H4 (cell line): Measurements from ENCODE around the gene TTC28. TPM values are rescaled to one million over a fixed set of nuclear protein-coding genes. Genes with fewer than 3 reads are reported as not detected.
"Not testable (repeated sequence)": the region's sequence is repeated elsewhere in the genome, so short reads cannot be mapped to it uniquely, and the experiment has no call there.

Experiments
- DNase-seq: peaks from one replicate; pipeline ENCODE4 v3.0.0-alpha.2; 2015; ENCODE audit warnings: low spot score
- total RNA-seq: library from RNA; depleted of rRNA; stranded (reverse); fragments of >200 nt; shearing (Covaris generic); gene quantifications from 2 replicates; pipeline ENCODE4 v1.2.3, GENCODE V29; 2014

TTC28 gene
- total RNA-seq, 1 experiment from 2014 or later = 0.23 TPM

DNA sequence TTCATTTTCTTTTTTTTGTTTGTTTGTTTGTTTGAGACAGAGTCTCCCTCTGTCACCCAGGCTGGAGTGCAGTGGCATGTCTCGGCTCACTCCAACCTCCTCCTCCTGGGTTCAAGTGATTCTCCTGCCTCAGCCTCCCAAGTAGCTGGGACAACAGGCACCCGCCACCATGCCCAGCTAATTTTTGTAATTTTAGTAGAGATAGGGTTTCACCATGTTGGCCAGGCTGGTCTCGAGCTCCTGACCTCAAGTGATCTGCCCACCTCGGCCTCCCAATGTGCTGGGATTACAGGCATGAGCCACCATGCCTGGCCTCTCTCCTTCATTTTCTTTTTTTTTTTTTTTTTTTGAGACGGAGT, 118.9 kb downstream of the TTC28 start:
- not testable (repeated sequence) for DNase-seq

DNA sequence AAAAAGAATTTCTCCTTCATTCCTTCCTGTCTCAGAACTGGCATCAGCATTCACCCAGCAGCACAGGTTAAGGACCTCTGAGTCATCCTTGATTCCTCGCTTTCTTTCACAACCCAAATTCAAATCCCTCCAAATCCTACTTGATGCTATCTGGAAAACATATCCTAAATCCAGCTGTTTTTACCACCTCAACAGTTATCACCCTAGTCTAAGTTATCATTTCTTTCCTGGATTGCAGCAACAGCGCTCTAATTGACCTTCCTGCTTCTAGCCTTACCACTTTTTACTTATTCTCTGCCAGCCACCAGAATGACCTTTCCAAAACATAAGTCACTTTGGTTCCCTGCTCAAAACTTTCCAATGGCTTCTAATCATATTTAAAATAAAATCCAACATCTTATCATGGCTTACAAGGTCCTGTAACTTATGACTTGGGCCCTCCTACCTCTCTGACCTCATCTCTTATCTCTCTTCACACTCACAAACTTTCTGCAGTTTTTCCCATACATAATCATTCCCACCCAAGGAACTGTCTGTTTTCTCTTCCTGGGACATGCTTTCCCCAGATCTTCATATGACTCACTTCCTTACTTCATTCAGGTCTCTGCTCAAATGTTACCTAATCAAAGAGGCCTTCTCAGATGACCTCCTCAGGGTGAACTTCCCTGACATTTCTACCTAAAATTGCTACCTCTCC, 119.4 kb downstream of the TTC28 start:
- DNase-seq = peak; percentile 7

DNA sequence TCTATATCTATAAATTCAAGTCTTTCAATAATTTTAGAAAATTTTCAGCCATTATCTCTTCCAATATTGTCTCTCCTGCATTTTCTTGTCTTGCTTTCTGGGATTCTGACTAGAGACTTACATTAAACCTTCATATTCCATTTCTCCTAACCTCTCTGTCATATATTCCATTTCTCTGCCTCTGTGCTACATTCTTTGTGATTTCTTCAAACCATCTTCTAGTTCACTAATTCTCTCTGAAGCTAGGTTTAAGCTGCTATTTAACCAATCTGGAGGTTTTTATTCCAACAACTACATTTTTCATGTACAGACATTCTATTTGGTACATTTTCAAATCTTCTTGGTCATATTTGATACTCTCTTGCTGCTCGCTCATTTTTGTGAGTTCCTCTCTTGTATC, 122.5 kb downstream of the TTC28 start:
- DNase-seq = no peak

DNA sequence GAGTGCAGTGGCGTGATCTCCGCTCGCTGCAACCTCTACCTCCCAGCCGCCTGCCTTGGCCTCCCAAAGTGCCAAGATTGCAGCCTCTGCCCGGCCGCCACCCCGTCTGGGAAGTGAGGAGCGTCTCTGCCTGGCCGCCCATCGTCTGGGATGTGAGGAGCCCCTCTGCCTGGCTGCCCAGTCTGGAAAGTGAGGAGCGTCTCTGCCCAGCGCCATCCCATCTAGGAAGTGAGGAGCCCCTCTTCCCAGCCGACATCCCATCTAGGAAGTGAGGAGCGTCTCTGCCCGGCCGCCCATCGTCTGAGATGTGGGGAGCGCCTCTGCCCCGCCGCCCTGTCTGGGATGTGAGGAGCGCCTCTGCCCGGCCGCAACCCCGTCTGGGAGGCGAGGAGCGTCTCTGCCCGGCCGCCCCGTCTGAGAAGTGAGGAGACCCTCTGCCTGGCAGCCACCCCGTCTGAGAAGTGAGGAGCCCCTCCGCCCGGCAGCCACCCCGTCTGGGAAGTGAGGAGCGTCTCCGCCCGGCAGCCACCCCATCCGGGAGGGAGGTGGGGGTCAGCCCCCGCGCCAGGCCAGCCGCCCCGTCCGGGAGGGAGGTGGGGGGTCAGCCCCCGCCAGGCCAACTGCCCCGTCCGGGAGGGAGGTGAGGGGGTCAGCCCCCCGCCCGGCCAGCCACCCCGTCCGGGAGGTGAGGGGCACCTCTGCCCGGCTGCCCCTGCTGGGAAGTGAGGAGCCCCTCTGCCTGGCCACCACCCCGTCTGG, 126.4 kb downstream of the TTC28 start:
- DNase-seq = not testable (repeated sequence)

DNA sequence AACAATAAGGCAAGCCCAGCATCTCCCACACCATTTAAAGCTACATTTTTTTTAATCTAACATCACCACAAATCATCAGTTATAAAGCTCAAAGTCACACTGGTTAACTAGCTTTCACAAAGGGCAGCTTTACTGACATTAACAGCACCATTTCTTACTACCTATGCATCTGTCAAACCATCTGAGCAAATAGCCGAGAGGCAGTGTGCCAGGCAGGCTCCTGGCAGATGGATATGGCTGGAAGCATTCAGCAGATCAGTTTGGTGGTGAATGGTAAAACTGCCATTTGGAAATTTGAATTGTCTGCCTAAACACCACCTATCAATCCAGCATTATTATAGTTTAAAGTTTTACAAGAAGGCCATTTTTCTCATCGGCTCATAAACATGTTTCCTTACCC, 131.2 kb downstream of the TTC28 start:
- DNase-seq = no peak

DNA sequence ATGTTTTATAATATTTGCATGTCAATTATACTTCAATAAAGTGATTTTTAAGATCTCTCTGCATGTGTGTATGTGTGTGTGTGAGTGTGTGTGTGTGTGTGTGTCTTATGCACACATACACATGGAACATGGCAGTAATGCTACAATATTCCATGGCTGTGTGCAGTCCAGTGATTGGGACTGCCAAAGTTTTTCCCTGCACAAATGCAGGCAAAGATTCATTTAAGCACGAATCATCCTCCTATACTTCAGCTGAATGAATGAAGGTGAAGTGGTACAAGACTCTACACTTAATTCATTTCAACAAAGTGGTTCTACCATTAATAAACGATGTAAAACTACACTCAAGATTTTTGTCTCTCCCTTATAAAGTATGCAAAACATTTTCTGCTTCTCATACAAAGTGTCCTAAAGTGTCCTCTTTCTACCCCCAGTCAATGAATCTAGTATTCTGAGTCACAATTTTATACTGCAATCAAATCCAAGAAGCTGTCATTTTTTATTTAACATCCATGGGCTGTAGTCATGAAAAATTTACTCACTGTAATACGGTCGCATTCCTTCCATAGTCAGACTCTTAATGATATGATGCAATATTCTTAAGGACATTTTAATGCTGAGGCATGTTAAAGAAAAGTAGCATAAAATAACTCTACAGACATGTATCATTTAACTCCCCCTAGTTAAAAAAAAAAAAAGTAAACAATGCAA, 132.4 kb downstream of the TTC28 start:
- DNase-seq = no peak

DNA sequence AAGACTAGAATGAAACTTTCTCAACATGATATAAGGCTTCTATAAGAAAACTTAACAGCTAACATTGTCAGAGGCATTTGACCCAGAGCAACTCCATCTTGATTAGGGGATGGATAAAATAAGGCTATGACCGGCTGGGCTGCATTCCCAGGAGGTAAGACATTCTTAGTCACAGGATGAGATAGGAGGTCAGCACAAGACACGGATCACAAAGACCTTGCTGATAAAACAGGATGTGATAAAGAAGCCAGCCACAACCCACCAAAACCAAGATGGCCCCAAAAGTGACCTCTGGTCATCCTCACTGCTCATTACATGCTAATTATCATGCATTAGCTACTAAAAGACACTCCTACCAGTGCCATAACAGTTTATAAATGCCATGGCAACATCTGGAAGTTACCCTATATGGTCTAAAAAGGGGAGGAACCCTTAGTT, 135.2 kb downstream of the TTC28 start:
- no peak for DNase-seq

DNA sequence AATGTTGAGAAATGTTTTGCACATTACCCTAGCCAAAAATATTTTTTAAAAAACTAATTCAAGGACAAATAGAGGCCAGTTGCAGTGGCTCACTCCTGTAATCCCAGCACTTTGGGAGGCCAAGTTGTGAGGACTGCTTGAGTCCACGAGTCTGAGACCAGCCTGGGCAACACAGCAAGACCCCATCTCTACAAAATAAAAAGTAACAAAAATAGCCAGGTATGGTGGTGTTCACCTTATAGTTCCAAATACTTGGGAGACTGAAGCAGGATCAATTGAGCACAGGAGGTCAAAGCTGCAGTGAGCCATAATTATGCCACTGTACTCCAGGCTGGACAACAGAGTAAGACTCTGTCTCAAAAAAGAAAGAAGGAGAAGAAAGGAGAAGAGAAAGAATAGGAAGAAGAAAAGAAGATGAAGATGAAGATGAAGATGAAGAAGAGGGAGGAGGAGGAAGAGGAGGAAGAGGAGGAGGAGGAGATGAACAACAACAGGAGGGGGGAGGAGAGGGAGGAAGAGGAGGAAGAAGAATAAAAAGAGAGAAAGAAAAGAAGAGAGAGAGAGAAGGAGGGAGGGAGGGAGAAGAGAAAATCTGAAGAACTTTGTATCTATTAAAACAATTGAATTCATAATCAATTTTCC, 136.5 kb downstream of the TTC28 start:
- no peak for DNase-seq

DNA sequence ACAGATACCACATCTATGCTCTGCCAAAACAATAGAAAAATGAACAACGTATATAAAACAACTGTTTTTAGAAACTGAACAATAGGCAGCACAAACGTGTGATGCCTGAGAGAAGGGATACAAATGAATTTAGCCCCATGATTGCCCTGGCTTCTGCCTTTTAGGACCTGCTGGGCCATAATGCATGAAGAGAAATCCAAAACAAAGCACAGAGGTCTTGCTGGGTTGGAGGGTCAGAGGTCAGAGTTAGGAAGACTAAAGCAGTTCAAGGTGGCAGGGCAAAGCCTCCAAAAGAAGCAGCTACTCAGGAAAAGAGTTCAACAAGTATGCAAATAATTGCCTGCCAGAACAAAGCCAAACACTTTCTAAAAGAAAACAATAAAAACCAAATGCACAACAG, 138.5 kb downstream of the TTC28 start:
- DNase-seq = no peak

DNA sequence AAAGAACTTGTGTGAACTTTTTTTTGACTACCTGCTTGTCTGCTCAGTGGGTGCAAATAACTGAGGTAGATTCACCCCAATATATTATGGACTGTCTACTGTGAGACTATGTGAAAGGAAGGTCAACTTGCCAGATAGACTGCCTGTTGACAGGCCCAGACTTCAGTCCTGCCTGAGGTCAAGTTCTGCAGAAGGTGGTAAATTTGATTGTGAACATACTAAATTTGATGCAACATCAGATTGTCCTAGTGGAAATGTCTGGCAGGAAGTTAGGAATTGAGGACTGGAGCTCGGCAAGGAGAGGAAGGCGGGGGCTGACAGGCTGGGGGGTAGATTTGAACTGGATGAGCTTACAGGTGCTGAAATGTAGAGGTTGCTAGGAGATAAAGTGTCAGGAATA, 140.7 kb downstream of the TTC28 start:
- no peak for DNase-seq

DNA sequence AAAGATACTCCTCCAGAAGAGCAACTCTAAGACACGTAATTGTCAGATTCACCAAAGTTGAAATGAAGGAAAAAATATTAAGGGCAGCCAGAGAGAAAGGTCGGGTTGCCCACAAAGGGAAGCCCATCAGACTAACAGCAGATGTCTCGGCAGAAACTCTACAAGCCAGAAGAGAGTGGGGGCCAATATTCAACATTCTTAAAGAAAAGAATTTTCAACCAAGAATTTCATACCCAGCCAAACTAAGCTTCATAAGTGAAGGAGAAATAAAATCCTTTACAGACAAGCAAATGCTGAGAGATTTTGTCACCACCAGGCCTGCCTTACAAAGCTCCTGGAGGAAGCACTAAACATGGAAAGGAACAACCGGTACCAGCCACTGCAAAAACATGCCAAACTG, 149.1 kb downstream of the TTC28 start:
- not testable (repeated sequence) for DNase-seq

DNA sequence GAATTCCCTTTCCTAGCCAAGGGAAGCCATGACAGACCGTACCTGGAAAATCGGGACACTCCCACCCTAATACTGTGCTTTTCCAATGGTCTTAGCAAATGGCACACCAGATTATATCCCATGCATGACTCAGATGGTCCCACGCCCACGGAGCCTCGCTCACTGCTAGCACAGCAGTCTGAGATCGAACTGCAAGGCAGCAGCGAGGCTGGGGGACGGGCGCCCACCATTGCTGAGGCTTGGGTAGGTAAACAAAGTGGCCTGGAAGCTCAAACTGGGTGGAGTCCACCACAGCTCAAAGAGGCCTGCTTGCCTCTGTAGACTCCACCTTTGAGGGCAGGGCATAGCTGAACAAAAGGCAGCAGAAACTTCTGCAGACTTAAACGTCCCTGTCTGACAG, 150.5 kb downstream of the TTC28 start:
- not testable (repeated sequence) for DNase-seq

DNA sequence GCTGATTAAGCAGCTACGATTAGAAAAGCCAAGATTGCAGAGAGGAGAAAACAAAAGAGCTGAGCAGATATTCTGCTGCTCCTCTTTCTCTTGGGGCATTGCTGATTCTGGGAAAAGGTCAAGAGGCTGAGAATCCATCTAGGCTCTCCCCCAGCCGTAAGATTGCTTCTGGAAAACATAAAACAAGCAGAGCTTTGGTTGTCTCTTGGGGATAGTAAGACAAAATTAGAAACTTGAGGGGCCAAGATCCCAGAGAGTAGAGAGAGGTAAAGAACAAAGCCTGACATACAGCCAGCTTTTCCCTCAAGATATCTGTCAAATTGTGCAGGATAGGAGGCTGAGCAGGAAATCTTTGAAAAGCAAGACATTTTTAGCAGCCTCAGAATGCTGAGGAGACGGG, 158.2 kb downstream of the TTC28 start:
- DNase-seq = no peak

DNA sequence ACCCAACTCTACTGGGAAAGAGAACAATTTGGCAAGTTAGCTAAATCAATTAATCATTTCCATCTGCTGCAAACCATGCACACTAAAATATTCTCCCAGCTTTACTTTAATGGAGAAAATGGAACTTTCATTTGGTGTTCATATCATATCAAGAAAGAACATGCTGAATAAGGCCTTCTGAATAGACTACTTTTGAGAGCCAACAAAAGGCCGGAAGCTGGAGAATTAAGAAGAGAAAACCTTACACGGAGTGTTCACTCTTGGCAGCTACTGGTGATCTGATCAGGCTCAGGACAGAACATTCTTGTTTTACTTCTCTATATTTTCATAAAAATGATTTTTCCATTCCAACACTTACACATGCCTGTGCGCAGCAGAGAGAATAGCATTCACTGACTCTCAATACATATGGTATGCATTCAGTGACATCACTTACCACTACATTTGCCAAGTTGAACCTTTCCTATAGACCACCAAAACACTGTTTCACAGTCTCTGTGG, 165.3 kb downstream of the TTC28 start:
- no peak for DNase-seq

DNA sequence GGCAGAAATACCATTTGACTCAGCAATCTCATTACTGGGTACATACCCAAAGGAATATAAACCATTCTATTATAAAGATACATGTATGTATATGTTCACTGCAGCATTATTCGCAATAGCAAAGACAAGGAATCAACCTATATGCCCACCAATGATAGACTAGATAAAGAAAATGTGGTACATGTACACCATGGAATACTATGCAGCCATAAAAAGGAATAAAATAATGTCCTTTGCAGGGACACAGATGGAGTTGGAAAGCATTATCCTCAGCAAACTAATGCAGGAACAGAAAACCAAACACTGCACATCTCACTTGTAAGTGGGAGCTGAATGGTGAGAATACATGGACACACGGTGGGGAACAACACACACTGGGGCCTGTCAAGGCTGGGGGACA, 167.3 kb downstream of the TTC28 start:
- DNase-seq = not testable (repeated sequence)

DNA sequence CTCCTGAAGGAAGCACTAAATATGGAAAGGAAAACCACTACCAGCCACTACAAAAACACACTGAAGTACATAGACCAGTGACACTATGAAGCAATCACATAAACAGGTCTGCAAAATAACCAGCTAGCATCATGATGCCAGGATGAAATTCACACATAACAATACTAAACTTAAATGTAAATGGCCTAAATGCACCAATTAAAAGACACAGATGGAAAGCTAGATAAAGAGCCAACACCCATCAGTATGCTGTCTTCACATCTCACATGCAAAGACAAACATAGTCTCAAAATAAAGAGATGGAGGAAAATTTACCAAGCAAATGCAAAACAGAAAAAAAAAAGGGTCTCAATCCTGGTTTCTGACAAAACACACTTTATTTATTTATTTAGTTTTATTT, 171.7 kb downstream of the TTC28 start:
- no peak for DNase-seq

DNA sequence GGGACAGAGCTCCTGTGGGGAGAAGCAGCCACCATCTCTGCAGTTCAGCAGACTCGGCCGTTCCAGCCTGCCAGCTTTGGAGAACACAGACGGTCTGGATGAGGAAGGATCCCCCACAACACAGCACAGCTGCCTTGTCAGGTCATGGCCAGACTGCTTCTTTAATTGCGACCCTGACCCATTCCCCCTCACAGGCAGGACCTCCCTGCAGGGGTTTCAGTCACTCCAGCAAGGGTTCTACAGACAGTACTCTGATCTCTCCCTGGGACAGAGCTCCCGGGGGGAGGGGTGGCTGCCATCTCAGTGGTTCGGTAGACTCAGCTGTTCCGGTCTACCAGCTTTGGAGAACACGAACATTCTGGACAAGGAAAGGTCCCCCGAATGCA, 173.5 kb downstream of the TTC28 start:
- no peak for DNase-seq

DNA sequence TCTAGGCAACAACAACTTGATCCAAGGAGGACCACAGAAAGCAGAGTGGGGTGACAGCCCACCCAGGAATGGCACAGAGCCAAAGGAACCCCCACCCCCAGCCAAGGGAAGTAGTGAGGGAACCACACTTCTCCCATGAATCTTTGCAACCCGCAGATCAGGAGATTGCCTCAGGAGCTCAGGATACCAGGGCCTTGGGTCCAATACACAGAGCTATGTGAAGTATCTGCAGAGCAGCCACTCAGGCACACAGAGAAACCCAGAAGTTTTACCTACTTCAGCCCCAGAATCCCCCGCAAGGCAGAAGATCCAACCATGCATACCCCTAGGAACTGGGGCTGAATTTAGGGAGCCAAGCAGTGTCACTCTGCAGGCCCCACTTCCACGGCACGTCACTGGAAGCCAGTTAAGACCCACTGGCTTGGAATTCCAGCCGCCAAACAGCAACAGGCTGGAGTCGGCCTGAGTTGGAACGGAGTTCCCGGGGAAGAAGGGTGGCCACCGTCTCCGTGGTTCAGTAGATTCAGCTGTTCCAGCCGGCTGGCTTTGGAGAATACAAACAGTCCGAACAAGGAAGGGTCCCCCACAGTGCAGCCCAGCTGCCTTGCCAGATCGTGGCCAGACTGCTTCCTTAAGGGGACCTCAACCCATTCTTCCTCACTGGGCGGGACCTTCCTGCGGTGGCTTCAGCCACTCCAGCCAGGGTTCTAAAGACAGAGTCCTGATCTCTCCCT, 174.1 kb downstream of the TTC28 start:
- DNase-seq = no peak

DNA sequence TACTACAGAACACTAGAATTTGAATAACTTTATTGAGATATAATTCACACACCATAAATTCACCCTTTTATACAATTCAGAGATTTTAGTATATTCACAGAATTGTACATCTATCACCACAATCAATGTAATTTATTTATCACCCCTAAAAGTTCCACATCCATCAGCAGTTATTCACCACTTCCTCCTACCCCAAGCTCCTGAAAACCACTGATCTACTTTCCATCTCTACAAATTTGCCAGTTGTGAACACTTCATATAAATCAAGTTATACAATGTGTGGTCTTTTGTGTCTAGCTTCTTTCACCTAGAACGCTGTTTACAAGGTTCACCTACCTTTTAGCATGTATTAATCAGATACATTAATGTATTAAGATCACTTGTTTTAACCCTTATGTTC, 179.6 kb downstream of the TTC28 start:
- DNase-seq = no peak

DNA sequence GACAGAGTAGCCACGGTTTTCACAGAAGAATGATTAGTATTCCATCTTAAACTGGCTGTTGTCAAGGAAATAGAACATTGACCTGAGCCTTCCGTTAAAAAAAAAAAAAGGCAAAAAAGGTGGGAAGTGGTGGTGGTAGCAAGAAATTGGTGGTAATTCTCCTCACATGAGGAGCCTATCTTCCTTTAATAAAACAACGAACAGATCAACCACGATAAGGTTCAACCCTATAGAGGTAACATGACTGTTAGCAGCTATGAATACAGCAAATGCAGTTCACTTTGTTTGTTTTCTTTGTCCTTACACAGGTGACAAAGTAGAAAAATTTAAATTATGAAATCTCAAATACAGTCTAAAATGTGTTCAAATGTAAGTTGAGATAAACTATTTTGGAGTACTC, 181.6 kb downstream of the TTC28 start:
- no peak for DNase-seq

DNA sequence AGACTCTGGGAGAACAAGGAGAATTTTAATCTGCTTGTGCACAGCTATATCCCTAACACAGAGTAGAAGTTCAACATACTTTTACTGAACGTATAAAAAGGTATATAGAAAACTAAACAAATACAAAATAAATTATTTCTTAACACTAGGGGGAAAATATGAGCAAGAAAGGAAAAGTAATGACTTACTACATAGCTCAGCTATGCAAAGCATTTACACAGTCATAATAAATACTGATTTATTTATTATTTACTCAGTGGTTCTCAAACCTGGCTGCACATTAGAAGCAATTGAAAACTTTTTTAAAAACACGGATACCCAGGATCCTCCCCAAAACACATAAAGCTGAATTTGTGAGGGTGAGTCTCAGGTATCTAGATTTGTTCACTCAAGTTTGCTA, 182.5 kb downstream of the TTC28 start:
- DNase-seq = no peak

DNA sequence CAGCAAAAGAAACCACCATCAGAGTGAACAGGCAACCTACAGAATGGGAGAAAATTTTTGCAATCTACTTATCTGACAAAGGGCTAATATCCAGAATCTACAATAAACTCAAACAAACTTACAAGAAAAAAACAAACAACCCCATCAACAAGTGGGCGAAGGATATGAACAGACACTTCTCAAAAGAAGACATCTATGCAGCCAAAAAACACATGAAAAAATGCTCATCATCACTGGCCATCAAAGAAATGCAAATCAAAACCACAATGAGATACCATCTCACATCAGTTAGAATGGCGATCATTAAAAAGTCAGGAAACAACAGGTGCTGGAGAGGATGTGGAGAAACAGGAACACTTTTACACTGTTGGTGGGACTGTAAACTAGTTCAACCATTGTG, 188.4 kb downstream of the TTC28 start:
- DNase-seq = not testable (repeated sequence)
